NCI-H2227 treated with DMSO at 0.1 percent for 48 hours (cell line): Measurements from ENCODE around the gene TANGO6.
A peak's percentile ranks its signal among the peaks of the same experiment; 100 is the strongest.

Source experiments
- DNase-seq: peaks from one replicate; lab custom pipeline; 2025; lab: John Stamatoyannopoulos, UW

TANGO6 gene

GRCh38 chr16:68866933-68867332, 23.6 kb downstream of the TANGO6 start:
- DNase-seq: no peak

- no peak for DNase-seq
Measured at GRCh38 chr16:68869492-68870088, 26.3 kb downstream of the TANGO6 start.

- no peak for DNase-seq
Measured at GRCh38 chr16:68873635-68874471, 30.5 kb downstream of the TANGO6 start.

- DNase-seq: no peak
Measured at GRCh38 chr16:68875871-68876270, 32.5 kb downstream of the TANGO6 start.

GRCh38 chr16:68883685-68884084, 40.4 kb downstream of the TANGO6 start:
- no peak for DNase-seq

GRCh38 chr16:68884401-68884800, 41.1 kb downstream of the TANGO6 start:
- no peak for DNase-seq

- DNase-seq: peak; percentile 24
Measured at GRCh38 chr16:68884861-68885720, 41.8 kb downstream of the TANGO6 start.

- DNase-seq: no peak
Measured at GRCh38 chr16:68887107-68887506, 43.8 kb downstream of the TANGO6 start.

GRCh38 chr16:68889508-68890150, 46.3 kb downstream of the TANGO6 start:
- DNase-seq: no peak

- no peak for DNase-seq
Measured at GRCh38 chr16:68892214-68892613, 48.9 kb downstream of the TANGO6 start.

GRCh38 chr16:68892898-68893297, 49.6 kb downstream of the TANGO6 start:
- no peak for DNase-seq

- peak; percentile 4 for DNase-seq
Measured at GRCh38 chr16:68893710-68894705, 50.7 kb downstream of the TANGO6 start.

GRCh38 chr16:68894714-68895113, 51.4 kb downstream of the TANGO6 start:
- no peak for DNase-seq

GRCh38 chr16:68898026-68898425, 54.7 kb downstream of the TANGO6 start:
- DNase-seq: no peak

- no peak for DNase-seq
Measured at GRCh38 chr16:68900009-68900408, 56.7 kb downstream of the TANGO6 start.

GRCh38 chr16:68902003-68902968, 59.0 kb downstream of the TANGO6 start:
- DNase-seq: peak; percentile 73

- no peak for DNase-seq
Measured at GRCh38 chr16:68902969-68903345, 59.6 kb downstream of the TANGO6 start.

GRCh38 chr16:68907297-68907696, 64.0 kb downstream of the TANGO6 start:
- DNase-seq: no peak

GRCh38 chr16:68907781-68908181, 64.5 kb downstream of the TANGO6 start:
- DNase-seq: peak; percentile 35
